Limb (tissue), 2 donors: Measurements from ENCODE around the gene OLFM4.
A peak's percentile ranks its signal among the peaks of the same experiment; 100 is the strongest.

Experiments used
- DNase-seq, 2 donors: peaks; one replicate each; pipeline ENCODE4 v3.0.0-alpha.2; 2016; ENCODE audit errors: extremely low spot score in 2 of 2

The OLFM4 gene

DNA sequence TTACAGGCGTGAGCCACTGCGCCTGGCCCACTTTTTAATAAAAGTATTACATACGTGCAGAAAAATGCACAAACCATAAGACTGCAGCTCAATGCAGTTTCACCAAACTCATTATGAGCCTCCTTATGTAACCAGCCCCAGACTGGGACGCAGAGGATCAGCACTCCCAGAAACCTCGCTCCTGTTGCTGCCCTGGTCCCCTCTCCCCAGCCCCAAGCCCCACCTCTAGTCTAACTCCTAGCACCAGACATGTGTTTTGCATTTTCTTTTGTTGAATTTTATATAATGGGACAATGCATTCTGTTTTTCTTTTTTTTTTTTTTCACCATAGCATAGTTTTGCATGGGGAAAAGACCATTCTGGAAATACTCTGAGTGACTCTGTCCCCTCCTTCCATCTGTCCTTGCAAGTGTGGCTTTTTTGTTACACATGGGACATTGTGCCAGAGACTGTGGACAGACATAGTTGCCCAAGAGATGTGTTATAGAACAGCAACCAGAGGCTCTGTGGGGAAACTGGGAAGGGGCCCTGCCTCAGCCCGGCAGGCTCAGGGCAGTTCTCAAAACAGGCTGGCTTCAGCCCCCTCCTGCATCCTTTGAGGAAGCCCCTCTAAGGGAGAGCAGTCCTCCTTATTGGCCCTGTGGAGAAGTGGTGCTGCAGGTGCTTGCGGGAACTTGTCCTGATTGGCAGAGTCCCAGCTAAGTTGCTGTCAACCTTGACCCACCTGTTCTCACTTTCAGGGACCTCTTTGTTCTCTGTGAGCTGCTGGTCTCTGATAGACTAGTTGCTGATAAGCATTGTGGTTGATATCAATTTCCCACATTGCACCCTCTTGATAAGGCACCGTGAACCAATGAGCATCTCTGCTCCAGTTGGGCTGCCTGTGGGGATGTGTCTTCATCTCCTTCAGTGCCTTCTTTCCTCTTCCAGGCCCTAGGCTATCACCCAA lies 13.8 kb upstream of the OLFM4 start:
- DNase-seq, result no peak

DNA sequence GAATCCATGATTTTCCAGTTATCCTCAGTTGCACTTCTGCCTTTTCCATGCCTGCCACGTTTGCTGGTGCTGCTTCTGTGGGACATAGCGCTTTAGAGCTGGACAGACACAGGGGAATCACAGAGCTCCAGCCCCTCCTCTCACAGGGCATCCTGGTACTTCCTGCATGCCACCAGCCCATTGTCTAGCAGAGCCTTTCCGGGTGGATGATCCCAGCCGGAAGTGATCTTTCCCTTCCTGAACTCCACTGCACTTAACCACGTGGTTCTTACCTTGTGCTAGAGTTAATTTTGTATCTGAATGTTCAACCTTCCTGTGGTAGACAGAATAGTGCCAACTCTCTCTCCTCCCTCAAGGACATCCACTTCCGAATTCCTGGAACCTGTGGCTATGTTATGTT lies 12.6 kb upstream of the OLFM4 start:
- DNase-seq, result no peak

DNA sequence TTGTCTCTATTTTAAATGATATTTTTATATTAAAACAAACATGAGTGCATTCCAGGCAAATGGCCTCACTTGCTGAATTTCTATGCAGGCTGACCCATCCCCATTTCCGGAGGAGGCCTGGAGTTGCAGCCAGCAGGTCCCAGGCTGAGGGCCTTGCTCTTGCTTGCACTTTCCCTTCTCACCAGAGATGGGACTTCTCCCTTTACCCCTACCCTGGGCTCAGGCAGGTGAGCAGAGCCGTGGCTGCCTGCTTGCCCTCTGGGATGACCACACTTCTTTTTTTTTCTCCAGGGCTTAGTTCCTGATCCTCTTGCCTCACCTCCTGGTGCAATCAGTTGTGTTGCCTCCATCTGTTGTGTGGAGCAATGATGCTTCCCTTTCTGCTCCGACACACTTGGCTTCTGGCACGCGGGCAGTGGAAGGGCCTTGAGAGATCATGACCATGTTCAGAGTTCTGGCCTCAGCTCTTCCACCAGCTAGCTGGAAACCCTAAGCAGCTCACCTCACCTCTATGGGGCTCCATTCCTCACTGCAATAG lies 11.1 kb upstream of the OLFM4 start:
- DNase-seq, result no peak

DNA sequence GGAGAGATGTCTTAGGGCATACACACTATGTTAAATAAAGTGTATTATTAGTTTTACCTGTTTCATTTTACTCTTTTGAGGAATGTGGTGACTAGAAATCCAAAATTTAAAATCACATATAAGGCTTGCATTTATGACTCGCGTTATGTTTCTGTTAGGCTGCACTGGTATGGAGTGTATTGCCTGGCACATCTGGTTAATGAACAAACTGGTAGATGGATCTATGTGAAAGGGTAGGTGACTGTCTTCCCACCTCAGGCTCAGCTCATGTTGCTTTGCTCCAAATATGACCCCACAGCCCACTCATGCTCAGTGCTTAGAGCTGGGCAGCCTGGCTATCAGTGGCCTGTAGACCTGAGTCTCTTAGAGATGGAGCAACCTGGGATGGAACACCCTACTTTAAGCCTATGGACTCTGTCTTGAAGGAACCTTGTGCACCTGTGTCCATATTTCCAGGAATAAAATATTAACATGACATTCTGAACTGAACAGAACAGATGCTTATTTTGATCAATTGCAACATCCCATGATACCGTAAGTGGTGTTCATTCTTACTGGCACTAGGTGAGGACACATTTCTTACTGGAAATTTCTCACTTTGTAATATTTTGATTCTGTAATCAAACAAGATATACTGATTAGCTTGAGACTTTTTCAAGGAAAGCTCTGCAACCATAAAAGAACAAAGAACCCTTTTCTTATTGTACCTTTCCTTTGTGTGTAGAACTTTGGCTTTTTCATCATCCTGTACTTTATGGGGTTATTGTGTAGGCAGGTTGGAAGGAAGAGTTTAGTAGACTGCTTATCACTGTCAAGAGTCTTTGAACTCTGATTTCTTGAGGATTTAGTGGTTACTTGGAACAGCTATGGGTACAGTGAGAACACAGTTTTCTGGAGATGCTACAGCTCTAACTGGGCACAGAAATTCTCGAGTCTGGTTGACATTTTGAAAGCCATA lies 9.6 kb upstream of the OLFM4 start:
- DNase-seq, result no peak

DNA sequence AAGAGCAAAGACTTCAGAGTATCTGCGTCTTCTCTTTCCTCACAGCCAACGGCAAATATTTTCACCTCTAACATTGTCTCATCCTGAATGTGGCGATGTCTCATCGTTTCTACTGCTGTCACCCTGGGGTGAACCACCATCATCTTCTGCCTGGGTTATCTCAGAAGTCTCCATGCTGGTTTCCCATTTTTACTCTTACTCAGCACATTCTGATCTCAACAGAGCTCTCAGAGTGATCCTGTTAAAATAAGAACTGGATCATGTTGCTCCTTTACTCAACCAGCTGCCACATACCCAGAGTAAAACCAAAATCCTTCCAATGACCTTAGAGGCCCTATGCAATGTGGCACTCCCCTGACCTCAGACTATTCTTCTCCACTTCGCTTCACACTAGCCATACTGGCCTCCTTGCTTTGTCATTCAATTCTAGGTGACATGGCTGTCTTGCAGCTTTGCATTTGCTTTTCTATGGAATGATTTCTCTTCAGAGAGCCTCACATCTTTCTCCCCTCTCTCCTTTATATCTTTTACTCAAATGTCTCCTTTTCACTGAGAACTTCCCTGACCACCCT lies 7.8 kb upstream of the OLFM4 start:
- DNase-seq, result no peak

DNA sequence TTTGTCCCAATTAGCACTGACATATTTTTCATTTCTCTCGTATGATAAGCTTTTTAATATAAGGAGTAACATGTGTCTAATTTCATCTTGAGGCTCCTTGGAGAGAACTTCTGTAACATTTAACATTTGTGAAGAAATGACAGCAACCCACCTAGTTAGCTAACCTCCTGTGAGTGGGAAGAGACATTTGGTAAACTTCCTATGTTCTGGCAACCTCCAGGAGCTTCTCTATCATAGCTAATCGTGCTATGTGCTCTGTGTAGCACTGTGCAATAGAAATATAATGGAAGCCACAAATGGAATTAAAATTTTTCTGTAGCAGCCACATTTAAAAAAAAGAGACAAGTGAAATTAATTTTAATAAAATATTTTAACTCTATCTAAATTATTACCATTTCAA lies 5.4 kb upstream of the OLFM4 start:
- DNase-seq, result no peak

DNA sequence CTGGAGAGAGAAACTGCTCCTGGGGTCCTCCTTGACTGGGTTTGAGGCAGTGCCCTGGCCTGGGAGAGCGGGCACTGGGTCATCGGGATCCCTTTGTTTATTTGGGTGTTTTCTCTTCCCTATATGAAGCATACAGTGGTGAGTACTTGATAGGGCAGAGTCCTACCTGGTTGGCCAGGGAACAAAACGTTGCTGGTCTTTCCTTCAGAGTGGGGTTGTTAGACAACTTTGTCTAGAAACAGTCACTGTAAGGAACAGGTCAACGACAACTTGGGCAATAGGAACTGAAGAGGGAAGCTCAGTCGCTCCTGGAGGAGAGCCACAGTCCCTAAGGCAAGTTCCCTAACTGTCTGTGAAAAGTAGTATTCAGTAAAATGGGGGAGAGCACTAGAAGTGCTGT lies 550 bp upstream of the OLFM4 start:
- DNase-seq, result no peak

DNA sequence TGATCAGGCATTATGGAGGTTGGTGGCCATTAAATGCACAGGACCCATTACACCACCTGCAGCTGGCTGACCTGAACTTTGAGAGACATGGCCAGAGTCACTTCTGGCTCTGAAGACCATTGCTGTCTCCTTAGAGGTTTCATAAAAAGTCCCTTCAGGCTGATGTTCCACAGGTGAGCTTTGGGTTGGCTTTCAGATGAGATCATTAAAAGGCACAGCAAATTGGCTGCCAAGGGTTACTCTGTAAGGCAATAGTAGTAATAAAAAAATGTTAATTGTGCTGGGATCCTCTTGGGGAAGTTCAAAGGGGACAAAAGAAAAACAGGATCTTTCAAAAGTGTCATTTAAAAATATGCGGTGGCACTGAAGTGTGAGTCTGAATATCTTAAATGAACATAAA lies 4.2 kb downstream of the OLFM4 start:
- no peak for DNase-seq

DNA sequence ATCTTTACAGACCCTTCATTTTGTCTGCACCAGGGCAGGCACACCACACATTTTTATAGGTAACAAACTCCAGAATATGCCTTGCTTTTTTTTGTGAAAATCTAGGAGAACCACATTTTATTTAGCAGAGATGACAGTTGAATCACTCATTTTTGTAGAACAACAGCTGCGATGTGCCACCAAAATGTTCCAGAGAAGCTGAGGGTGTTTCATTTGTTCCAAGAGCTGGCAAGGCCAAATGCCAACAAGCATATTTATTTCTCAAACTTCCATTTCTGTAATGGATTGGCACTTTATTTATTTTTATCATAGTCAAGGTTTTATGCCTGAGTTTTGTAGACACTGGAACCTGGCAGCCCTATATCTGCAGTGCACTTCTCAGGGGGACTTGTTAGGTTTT lies 10.4 kb downstream of the OLFM4 start:
- no peak for DNase-seq

DNA sequence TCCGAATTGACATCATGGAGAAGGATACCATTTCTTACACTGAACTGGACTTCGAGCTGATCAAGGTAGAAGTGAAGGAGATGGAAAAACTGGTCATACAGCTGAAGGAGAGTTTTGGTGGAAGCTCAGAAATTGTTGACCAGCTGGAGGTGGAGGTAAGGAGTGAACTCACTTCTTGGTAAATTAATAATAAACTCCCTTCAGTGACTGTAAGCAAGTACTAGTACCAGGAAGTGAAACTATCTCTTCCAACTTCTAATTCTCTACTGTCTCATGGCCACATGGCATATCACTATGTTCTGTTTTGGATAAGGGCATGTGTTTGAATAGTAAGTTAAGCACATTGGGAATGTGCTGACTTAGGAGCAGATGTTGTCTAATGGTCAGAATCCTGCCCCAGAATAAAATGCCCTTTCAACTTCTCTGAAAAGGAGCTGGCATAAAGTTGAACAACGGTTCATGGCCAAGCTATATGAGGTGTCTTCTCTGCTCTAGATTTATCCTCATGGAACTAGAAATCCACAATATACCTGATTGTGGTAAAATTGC lies 13.4 kb downstream of the OLFM4 start:
- no peak for DNase-seq

DNA sequence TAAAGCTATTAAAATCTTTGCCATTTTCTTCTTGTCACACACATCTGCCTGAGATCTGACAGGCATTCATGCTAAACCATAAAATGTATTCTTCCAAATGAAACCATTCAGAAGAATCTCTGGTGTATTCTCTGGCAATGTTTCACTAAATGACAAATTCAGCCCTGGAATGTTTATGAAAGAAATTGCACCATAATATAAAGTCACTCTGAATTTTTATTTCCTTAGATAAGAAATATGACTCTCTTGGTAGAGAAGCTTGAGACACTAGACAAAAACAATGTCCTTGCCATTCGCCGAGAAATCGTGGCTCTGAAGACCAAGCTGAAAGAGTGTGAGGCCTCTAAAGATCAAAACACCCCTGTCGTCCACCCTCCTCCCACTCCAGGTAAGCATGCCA lies 14.3 kb downstream of the OLFM4 start:
- DNase-seq, result no peak

DNA sequence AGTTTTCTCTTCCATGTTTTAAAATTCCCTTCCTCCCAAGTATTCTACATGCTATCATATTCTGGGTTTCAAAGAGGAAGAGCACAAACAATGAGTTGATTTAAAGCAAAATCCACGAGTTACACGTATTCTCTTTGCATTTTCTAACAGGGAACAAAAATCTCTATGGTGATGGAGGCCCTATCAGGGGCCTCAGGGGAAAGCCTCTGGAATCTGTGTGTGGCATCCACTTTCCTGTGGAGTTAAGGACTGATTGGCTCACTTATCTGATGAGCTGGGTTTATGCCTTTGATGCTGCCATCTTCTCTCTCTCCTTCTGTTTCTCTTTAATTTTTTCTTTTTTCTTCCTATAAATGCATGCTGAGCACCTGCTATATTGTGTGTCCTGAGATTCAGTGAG lies 14.8 kb downstream of the OLFM4 start:
- no peak for DNase-seq

DNA sequence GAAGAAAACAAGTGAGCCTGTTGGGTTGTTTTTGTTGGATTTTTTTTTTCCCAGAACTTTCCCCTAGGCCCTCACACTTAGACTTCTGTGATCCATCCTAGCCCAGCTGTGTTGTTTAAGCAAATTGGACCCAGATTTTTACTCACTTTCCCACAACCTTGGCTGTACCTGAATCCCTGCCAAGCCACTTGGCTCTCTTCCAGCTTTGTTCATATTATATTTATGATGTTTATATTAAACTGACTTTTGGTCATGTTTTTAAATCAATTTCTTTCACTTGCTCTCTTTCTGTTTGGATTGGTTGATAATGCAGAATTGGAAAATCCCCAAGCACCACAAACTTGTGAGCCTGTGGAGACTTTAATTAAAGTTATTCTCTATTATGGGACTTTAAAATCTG lies 16.6 kb downstream of the OLFM4 start:
- peak; percentile 82 to 86 for DNase-seq

DNA sequence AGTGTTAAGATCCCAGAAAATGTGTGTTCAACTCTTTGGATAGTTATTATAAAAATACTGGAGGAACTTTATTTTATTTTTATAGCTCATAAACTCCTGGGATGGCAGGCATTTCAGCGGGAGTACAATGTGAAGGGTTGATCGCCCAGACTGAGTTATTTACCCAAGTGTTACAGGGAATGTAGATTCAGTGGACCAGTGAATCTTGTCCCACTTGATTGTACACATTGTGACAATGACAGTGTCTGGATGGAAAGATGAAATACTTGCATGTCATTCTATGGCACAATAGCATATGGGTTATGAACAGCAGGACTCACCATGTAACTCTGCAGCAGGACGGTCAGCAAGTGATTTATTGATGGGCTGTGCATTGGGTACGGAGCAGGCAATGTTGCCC lies 20.3 kb downstream of the OLFM4 start:
- DNase-seq, result no peak

DNA sequence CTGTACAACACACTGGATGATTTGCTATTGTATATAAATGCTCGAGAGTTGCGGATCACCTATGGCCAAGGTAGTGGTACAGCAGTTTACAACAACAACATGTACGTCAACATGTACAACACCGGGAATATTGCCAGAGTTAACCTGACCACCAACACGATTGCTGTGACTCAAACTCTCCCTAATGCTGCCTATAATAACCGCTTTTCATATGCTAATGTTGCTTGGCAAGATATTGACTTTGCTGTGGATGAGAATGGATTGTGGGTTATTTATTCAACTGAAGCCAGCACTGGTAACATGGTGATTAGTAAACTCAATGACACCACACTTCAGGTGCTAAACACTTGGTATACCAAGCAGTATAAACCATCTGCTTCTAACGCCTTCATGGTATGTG lies 21.5 kb downstream of the OLFM4 start:
- no peak for DNase-seq

DNA sequence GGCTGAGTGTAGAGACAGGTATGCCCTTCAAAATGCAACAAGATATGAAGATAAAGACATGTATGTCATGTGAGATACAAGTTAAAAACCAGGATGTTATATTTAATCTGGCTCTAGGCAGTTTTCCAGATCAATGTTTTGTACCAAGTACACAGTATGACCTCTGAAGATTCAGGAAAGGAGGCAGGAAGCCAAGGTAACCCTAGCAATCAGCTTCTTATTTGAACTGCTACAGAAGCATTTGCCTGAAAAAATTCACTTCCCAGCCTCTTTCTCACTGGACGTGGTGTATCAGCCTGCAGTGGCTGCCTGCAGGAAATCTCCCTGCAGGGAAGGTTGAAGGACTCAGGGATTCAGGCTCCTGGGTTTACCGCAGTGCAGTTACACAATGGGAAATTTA lies 24.1 kb downstream of the OLFM4 start:
- no peak for DNase-seq

DNA sequence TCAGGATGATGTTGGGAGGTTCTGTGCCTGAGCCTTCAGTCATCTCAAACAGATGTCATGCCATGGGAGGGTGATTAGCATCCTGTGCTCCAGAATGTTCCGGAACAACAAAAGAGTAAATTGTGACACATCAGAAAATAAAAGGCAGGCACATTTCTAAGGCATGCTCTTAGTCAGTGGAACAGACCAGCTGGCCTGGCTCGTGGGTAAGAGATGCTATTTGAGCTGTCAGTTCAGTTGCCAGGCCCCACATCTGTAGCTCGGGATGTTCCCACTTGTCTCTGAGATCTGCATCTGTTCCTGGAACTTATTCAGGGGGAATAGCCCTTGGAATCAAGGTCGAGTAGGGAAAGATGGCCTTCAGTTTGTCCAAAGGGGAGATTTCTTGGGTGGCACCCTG lies 26.0 kb downstream of the OLFM4 start:
- DNase-seq, result no peak

DNA sequence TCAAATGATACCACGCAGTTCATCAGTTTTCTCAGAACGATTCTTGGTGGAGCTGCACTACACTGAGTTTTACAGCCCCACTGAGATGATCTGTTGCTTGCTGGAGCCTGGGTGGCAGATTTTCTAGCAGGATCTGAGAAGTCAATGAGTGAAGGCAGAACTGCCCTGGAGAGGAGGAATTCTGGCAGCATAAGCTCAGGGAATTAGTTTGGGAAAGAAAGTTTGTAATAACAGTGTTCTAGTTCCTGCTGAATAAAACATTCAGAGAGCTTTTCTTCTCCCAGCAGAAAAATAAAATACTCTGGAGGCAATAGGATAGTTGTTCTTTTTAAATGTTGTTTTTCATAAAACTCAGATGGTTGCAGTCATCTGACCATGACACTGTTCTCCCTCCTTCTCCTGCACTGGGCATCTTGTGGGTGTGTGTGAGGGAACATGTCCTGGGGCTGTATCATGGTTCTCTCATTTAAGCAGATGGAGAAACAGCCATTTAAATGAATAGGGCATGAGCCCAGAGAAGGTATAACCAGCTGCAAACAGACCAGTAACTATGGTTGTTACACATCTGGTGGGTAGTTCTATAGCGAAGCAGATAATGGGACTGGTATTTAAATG lies 29.6 kb downstream of the OLFM4 start:
- no peak for DNase-seq

DNA sequence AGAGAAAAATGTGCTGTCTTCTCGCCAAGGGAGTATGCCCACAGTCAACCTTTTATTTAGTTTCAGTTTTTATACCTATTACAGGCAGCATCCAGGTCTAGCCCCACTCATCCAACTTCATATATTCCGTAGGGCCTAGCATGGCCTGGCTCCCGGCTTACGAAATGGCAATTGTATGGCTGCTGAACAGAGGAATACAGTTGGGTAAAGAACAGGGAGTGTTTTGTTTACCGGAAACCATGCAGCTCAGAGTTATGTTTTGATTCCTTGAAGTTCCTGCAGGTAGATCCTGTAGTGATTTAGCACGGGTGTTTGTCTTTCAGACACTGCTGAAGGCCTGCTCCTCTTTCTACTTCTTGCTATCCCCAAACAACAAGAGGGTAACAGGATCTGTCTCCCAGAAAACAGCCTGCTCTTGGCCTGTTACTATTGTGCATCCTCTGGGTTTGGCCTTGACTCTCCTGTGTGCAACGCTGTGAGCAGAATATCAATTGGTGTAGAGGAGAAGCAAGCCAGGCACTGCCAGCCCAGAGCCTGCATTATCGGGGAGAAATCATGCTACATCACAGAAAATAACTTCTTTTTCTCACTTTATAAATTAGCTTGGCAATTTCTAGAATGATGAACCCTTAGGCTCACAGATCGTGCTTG lies 32.4 kb downstream of the OLFM4 start:
- no peak for DNase-seq

DNA sequence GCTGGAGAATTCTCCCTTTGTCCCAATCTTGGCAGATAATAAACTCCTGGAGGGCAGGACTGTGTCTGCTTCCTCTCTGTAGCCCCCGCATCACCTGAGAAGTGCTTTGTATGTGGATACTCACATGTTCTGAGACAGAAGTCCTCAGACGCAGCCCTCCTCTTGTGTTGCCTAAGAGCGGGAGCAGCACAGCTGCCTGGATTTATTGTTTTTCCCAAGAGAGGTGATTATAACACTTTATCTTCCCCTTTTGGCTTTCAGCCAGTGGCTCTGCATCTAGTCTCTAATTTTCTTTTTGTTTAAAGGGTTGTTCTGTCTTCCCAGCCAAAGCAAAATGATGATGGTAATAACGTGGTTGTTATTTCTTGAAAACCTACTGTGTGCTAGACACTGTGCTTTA lies 36.1 kb downstream of the OLFM4 start:
- DNase-seq, result peak in 1 of 2 donors; percentile 71

DNA sequence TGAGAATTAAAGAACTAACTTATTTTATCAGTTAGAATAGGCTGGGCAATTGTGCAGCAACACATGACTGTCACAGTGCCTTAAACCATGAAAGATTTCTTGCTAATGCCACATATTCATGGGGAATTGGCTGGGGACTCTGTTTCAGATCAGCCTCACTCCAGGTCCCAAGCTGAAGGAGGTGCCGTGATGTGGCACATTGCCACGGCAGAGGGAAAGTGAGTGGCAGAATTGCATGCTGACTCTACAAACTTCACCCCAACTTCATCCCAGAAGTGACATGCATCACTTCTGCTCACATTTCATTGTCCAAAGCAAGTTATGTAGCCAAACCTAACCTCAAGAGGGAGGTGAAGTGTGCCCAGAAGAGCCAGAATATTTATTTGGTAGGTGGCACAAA lies 37.8 kb downstream of the OLFM4 start:
- no peak for DNase-seq
